IPS-18c (cell line): Measurements from ENCODE around the gene OR4C3.
"Not testable (repeated sequence)": the region's sequence is repeated elsewhere in the genome, so short reads cannot be mapped to it uniquely, and the experiment has no call there.

Experiments
- H3K4me3 ChIP-seq: 2 replicates; pipeline ENCODE4 v1.7.0; 2013; ENCODE audit warnings: low read depth, mild to moderate bottlenecking, low read length, moderate library complexity; ENCODE audit not compliant: insufficient read depth
- H3K9me3 ChIP-seq: one replicate; pipeline ENCODE4 v1.6.1; 2013; ENCODE audit warnings: mild to moderate bottlenecking, low read length, moderate library complexity; ENCODE audit not compliant: control insufficient read depth, insufficient read depth

The OR4C3 gene

DNA sequence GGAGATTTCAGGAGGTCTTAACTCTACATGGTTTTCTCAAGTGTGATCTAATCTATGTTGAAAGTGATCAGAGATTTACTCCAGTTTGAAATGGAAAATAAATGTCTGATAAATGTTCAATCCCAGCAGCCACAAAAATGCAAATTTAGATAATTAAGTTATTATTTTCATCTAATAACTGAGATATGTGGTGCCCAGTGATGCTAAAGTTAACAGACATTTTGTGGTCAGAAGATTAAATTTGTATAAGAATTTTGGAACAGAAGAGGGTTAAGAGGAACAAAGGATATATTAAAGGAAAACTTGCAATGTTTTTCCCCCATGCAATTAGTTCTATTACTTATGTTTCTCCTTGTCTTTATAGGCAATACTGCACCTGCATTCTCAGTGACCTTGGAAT, at the start of gene OR4C3:
Gene OR4C3 (plus strand): TSS at position 301 of the 400 bp plus-strand sequence. CDS start 102 bp downstream, outside the sequence.
- H3K9me3 ChIP-seq, H3K4me3 ChIP-seq: not testable (repeated sequence)

DNA sequence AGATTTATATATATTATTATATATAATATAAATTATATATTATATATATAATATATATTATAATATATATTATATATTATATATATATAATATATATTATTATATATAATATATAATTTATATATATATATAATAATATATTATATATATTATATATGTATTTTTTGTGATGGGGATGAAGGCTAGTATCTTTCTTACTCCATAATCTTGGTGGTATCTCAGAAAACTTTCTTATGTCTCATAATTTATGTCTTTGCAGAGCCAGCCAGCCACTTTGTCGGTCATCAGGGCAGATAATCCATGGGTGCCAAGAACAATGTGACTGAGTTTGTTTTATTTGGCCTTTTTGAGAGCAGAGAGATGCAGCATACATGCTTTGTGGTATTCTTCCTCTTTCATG, 18.8 kb upstream of the OR4C3 start, which contains the start of gene OR4S1:
Gene OR4S1 (plus strand): TSS at position 301 of the 400 bp plus-strand sequence. CDS start 0 bp downstream, at position 301.
- peaks cover 6% of the 10 kb centered on the region for H3K9me3 ChIP-seq

DNA sequence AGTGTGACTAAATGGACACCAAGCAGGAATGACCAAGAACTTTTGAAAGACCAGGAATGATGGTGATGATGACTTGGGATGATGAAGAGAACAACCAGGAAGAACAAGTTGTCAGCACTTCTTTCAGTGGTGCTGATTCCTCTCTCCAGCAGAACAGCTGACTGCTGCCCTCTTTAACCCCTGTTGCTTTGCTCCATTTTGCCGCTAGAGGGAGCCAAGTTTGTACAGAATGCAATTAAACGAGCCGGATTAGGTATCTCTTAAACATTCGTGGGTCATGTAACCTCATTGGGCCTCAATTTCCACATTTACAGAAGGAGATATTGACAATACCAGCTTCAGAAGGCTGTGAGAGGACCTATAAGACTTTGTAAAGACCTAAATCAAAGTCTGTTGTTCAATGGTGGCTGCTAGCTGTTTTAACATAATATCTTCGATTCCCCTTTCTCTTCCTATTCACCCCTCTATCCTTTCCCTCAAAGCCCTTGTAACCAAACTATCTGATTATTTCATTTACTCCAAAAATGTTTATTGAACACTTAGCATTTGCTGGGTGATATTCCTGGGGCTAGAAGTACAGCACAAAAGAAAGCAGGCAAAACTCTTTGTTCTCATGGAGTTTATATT, 16.8 kb upstream of the OR4C3 start:
- Histone ChIP-seq H3K9me3 (peaks cover 6% of the 10 kb centered on the region), H3K4me3 (no peak overlapping the region)

More for the DNA sequence above, 18.8 kb upstream of the OR4C3 start, which contains the start of gene OR4S1:
- no peak within 1 kb of the TSS; the same call in 1 of the 2 replicates for H3K4me3 ChIP-seq

DNA sequence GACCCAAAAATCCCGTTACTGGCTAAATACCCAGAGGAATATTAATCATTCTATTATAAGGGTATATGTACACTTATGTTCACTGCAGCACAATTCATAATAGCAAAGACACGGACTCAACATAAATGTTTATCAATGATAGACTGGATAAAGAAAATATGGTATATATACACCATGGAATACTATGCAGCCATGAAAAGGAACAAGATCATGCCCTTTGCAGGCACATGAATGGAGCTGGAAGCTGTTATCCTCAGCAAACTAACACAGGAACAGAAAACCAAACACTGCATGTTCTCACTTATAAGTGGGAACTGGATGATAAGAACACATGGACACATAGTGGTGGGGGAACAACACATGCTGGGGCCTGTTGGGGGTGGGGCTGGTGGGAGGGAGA, 11.1 kb upstream of the OR4C3 start:
- H3K9me3 ChIP-seq, H3K4me3 ChIP-seq: not testable (repeated sequence)

DNA sequence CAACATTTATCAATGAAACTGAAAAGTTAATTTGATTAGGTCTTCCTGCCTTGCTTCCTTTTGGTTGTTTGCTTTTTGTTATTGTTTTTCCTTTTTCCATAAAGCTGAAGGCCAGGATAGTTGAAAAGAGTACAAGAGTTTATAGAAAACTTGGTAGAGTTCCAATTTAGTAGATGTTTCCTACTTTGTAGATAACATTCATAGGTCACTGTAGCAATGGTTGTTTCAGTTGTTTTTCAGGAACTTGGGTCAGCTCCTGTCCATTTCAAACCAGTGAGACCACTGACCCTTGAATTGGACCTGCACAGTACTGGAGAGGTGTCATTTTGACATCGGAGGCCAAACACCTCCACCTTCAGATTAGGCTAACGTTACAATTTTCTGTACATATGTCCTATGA, 4.9 kb upstream of the OR4C3 start:
- H3K9me3 ChIP-seq, H3K4me3 ChIP-seq: not testable (repeated sequence)

DNA sequence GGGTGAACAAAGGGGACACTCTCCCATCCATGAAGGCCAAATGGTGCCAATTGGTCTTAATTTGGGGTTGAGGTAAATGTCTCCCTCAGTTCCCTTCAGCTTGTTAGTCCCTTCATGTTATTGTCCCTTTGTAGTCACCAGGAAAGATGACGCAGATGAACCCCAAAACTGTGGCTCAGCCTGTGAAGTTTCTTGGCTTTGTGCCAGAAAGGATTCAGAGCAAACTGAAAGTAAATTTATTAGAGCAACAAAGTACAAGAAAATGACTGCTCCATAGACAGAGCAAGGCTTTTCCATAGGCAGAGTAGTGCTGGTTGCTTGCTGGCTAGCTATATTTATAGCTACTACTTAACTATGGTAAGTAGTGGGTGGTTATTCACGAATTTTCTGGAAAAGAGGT, 16.7 kb downstream of the OR4C3 start:
- peaks cover 15% of the 10 kb centered on the region for H3K9me3 ChIP-seq
- no peak overlapping the region for H3K4me3 ChIP-seq

DNA sequence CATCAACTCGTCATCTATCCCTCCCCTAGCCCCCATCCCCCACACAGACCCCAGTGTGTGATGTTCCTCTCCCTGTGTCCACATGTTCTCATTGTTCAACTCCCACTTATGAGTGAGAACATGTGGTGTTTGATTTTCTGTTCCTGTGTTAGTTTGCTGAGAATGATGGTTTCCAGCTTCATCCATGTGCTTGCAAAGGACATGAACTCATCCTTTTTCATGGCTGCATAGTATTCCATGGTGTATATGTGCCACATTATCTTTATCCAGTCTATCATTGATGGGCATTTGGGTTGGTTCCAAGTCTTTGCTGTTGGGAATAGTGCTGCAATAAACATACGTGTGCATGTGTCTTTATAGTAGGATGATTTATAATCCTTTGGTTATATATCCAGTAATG, 17.8 kb downstream of the OR4C3 start:
- H3K9me3 ChIP-seq = peaks cover 12% of the 10 kb centered on the region
- H3K4me3 ChIP-seq = not testable (repeated sequence)

DNA sequence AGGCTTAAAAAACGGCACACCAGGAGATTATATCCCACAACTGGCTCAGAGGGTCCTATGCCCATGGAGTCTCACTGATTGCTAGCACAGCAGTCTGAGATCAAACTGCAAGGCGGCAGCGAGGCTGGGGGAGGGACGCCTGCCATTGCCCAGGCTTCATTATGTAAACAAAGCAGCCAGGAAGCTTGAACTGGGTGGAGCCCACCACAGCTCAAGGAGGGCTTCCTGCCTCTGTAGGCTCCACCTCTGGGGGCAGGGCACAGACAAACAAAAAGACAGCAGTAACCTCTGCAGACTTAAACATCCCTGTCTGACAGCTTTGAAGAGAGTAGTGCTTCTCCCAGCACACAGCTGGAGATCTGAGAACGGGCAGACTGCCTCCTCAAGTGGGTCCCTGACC, 21.6 kb downstream of the OR4C3 start:
- not testable (repeated sequence) for H3K4me3 ChIP-seq, H3K9me3 ChIP-seq

DNA sequence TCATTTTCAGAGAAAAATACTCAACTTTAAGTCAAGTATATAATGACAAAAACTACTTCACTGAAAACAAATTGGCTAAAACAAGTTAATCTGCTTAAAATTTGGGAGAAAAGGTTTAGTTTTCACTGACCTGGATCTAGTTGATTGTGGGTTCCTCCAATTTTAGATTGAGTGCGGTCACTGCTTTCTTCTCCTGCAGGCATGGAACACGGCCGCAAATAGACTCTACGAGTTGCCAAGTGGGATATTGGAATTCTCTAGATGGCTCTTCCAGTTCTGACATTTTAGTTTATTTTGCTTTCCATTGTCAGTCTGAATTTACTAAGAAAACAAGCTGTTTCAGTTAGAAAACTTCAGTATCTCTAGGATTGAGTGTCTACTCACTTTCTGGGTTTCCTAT, 29.3 kb downstream of the OR4C3 start:
- H3K9me3 ChIP-seq = peaks cover 12% of the 10 kb centered on the region

DNA sequence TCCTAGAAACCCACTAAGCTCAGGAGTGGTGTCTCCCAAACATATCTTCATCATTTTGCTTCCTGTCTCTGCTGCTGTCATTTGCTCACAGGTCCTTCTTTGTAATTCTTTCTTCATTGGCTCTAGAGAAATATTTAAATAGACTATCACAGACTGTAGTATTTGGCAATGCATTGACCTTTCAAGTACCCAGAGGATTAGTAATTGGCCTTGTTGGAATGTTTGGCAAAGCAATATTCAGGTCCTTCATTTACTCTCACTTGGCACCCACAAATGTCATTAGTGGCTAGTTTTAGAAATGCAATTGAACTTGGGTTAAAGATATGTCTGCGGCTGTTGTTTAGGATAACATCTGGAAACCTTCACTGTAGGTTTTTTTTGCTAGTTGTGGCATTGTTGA, 30.0 kb downstream of the OR4C3 start:
- peaks cover 12% of the 10 kb centered on the region for H3K9me3 ChIP-seq
- H3K4me3 ChIP-seq = no peak overlapping the region

More for the DNA sequence above, 29.3 kb downstream of the OR4C3 start:
- no peak overlapping the region for H3K4me3 ChIP-seq

DNA sequence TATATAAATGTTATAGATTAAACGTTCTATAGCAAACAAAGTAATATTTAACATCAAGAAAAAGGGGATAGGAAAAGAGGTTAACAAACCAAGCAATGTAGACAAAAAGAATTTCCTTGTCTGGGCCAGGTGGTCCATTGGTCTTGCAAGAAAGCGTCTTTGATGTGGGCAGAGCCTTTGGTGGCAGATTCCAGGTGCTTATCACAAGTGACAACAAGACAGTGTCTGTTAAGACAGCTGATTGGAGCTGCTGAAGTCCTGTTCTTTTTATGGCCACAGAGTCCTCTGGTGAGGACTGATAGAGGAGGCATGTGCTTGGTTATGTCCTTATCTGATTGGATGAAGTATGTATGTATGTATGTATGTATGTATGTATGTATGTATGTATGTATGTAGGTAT, 36.6 kb downstream of the OR4C3 start:
- peaks cover 14% of the 10 kb centered on the region for H3K9me3 ChIP-seq
- H3K4me3 ChIP-seq = not testable (repeated sequence)

DNA sequence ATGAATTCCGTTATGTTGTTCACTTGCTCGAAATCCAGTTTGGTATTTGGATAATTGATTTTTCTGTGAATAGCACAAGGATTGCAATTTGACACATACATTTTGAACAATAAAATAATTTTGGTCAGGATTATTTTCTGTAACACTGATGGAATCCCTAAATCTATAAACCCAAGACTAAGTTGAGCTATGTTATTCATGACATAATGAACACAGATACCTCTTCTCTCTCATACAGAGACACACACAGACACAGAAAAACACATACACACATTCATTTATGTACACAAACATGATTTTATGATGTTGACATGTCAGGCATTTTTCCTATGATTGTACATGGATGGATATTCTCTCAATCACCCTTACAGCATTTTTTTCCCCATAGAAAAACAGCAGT, 41.6 kb downstream of the OR4C3 start, which contains the start of gene OR4C5:
Gene OR4C5 (minus strand): TSS at position 101 of the 400 bp plus-strand sequence. CDS start 0 bp downstream, at position 101.
- Histone ChIP-seq H3K9me3 (peaks cover 16% of the 10 kb centered on the region), H3K4me3 (no peak within 1 kb of the TSS)
